ENCODE results near the gene ZNF134. TPM values are rescaled to one million over a fixed set of nuclear protein-coding genes. Genes with fewer than 3 reads are reported as not detected.
A peak's percentile ranks its signal among the peaks of the same experiment; 100 is the strongest.

The ZNF134 gene
- total RNA-seq, 1 experiment from 2014 or later = 52.5 TPM

DNA sequence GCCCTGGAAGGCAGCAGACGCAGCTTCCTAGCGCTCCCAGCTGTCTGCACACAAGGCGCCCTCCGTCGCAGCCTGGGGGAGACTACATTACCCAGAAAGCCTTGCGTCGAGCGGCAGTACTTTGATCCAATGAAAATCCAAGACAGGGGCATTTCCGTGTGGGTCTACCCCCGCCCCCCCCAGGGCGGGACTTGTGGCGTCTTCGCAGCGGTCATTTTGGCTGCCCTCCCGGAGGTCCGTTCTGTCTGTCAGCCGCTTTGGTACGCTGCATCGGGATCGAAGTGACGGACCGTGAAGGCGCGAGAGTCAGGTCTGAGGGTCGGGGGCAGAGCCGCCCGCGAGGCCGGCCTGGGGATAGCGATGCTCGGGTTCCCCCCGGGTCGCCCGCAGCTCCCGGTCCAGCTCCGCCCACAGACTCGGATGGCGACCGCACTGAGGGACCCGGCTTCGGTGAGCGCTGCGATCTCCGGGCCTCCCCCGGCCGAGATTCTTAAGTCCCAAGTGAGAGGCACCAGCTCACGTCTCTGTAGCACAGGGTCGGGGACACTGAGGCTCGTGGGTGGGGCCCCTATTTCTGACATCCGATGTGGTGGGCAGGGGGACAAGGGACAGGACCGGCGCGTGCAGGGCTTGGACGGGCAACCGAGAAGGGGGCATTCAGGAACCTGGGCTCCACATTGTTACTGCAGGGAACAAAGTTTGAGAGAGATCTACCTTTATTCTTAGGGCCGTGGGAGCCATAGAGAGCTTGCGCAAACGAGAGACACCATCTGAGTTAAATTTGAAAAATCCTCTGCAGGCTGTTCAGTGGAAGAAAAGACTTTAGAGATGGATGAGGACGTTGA is 19.2 kb downstream of the ZNF134 start, which contains the start of gene ZNF211 (continued):
- TF ChIP-seq, protein P1, sequence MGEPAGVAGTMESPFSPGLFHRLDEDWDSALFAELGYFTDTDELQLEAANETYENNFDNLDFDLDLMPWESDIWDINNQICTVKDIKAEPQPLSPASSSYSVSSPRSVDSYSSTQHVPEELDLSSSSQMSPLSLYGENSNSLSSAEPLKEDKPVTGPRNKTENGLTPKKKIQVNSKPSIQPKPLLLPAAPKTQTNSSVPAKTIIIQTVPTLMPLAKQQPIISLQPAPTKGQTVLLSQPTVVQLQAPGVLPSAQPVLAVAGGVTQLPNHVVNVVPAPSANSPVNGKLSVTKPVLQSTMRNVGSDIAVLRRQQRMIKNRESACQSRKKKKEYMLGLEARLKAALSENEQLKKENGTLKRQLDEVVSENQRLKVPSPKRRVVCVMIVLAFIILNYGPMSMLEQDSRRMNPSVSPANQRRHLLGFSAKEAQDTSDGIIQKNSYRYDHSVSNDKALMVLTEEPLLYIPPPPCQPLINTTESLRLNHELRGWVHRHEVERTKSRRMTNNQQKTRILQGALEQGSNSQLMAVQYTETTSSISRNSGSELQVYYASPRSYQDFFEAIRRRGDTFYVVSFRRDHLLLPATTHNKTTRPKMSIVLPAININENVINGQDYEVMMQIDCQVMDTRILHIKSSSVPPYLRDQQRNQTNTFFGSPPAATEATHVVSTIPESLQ (CRISPR knock-in tag; IDR thresholded peaks at IDR 0.05) = no peak
- TF ChIP-seq, protein P2, sequence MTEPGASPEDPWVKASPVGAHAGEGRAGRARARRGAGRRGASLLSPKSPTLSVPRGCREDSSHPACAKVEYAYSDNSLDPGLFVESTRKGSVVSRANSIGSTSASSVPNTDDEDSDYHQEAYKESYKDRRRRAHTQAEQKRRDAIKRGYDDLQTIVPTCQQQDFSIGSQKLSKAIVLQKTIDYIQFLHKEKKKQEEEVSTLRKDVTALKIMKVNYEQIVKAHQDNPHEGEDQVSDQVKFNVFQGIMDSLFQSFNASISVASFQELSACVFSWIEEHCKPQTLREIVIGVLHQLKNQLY (CRISPR knock-in tag; IDR thresholded peaks at IDR 0.05) = no peak
- 0 out of 2 replicates have a peak, but pooled peaks have one; percentile 32 for TF ChIP-seq SMAD3 (CRISPR knock-in tag; IDR thresholded peaks at IDR 0.05; ENCODE audit: borderline replicate concordance)
- peak; percentile 59; the same call in 1 of the 2 replicates for TF ChIP-seq FOXP1 (CRISPR knock-in tag; IDR thresholded peaks at IDR 0.05; ENCODE audit: borderline replicate concordance)
- peak; percentile 72; the same call in 1 of the 2 replicates for TF ChIP-seq HMGXB4 (CRISPR knock-in tag; IDR thresholded peaks at IDR 0.05)

GRCh38 chr19:57633832-57634131 is 19.7 kb downstream of the ZNF134 start:
- ATAC-seq (0 out of 2 replicates have a peak, but pooled peaks have one; percentile 4), DNase-seq (ENCODE audit: low spot score) (no peak)
- peaks cover 16% of the 10 kb centered on the region for H3K4me1 Mint-ChIP-seq
- H3K9me3 Mint-ChIP-seq = peaks cover 23% of the 10 kb centered on the region
- peaks cover 4% of the 10 kb centered on the region; the same call in 1 of the 2 replicates for H3K27me3 Mint-ChIP-seq (ENCODE audit: low read depth)
- TF ChIP-seq, protein P3, sequence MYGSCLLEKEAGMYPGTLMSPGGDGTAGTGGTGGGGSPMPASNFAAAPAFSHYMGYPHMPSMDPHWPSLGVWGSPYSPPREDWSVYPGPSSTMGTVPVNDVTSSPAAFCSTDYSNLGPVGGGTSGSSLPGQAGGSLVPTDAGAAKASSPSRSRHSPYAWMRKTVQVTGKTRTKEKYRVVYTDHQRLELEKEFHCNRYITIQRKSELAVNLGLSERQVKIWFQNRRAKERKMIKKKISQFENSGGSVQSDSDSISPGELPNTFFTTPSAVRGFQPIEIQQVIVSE (CRISPR knock-in tag; IDR thresholded peaks at IDR 0.05; ENCODE audit: borderline replicate concordance) = no peak
- TF ChIP-seq, protein P4, sequence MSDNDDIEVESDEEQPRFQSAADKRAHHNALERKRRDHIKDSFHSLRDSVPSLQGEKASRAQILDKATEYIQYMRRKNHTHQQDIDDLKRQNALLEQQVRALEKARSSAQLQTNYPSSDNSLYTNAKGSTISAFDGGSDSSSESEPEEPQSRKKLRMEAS (CRISPR knock-in tag; IDR thresholded peaks at IDR 0.05) = no peak
- TF ChIP-seq HMGXB4 (CRISPR knock-in tag; IDR thresholded peaks at IDR 0.05) (no peak), ATF3 (CRISPR knock-in tag; conservative IDR thresholded peaks at IDR 0.05) (no peak), ZMAT4 (CRISPR knock-in tag; IDR thresholded peaks at IDR 0.05) (no peak), ESRRA (CRISPR knock-in tag; IDR thresholded peaks at IDR 0.05; ENCODE audit: borderline replicate concordance) (no peak), FOXK1 (CRISPR knock-in tag; IDR thresholded peaks at IDR 0.05) (no peak), TEAD4 (CRISPR knock-in tag; IDR thresholded peaks at IDR 0.05) (no peak), ZNF263 (CRISPR knock-in tag; IDR thresholded peaks at IDR 0.05; ENCODE audit: low read depth) (no peak), JUN (CRISPR knock-in tag; IDR thresholded peaks at IDR 0.05) (no peak), ZNF671 (CRISPR knock-in tag; IDR thresholded peaks at IDR 0.05) (no peak), TCF7 (CRISPR knock-in tag; IDR thresholded peaks at IDR 0.05; ENCODE audit: low read depth) (no peak)
- TF ChIP-seq, protein P5, sequence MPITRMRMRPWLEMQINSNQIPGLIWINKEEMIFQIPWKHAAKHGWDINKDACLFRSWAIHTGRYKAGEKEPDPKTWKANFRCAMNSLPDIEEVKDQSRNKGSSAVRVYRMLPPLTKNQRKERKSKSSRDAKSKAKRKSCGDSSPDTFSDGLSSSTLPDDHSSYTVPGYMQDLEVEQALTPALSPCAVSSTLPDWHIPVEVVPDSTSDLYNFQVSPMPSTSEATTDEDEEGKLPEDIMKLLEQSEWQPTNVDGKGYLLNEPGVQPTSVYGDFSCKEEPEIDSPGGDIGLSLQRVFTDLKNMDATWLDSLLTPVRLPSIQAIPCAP (CRISPR knock-in tag; IDR thresholded peaks at IDR 0.05) = no peak
- TF ChIP-seq, protein P6, sequence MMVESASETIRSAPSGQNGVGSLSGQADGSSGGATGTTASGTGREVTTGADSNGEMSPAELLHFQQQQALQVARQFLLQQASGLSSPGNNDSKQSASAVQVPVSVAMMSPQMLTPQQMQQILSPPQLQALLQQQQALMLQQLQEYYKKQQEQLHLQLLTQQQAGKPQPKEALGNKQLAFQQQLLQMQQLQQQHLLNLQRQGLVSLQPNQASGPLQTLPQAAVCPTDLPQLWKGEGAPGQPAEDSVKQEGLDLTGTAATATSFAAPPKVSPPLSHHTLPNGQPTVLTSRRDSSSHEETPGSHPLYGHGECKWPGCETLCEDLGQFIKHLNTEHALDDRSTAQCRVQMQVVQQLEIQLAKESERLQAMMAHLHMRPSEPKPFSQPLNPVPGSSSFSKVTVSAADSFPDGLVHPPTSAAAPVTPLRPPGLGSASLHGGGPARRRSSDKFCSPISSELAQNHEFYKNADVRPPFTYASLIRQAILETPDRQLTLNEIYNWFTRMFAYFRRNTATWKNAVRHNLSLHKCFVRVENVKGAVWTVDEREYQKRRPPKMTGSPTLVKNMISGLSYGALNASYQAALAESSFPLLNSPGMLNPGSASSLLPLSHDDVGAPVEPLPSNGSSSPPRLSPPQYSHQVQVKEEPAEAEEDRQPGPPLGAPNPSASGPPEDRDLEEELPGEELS (CRISPR knock-in tag; IDR thresholded peaks at IDR 0.05) = no peak
- TF ChIP-seq, protein P1 (CRISPR knock-in tag; IDR thresholded peaks at IDR 0.05) = no peak
- TF ChIP-seq, protein P7, sequence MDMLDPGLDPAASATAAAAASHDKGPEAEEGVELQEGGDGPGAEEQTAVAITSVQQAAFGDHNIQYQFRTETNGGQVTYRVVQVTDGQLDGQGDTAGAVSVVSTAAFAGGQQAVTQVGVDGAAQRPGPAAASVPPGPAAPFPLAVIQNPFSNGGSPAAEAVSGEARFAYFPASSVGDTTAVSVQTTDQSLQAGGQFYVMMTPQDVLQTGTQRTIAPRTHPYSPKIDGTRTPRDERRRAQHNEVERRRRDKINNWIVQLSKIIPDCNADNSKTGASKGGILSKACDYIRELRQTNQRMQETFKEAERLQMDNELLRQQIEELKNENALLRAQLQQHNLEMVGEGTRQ (CRISPR knock-in tag; IDR thresholded peaks at IDR 0.05) = no peak
- POLR2A ChIA-PET = interaction anchor here (1.0 to 1.8 kb wide), 2 partner anchors 31 to 48 kb away, joined by 3 to 10 read pairs; partner anchors contain the start of gene ZNF551
- no peak overlapping the region for H3K27ac Mint-ChIP-seq
- peak overlapping the region; percentile 96 for H3K4me3 Mint-ChIP-seq
- CTCF ChIA-PET = interaction anchor here (1.3 to 1.4 kb wide), 4 partner anchors 18 to 76 kb away, joined by 3 to 7 read pairs (median 6); partner anchors contain the start of genes ZNF154, ZNF416 and ZNF551
- H3K36me3 Mint-ChIP-seq = peaks cover 37% of the 10 kb centered on the region
